ENCODE measurements around the gene CFAP97D2.

DNA sequence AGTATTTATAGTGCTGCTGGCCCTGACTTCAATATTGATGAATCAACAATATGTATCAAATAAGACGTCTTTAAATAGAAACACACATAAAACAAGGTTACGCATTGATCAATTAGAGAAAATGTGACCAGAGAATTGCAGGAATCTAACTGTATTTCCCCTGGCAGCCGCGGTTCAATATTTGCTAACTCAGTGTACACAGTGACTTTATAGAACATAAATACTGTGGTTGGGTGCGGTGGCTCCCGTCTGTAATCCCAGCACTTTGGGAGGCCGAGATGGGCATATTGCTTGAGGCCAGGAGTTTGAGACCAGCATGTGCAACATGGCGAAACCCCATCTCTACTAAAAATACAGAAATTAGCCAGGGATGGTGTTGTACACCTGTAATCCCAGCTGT lies 79.5 kb downstream of the CFAP97D2 start:
- TF ChIP-seq, protein P1, sequence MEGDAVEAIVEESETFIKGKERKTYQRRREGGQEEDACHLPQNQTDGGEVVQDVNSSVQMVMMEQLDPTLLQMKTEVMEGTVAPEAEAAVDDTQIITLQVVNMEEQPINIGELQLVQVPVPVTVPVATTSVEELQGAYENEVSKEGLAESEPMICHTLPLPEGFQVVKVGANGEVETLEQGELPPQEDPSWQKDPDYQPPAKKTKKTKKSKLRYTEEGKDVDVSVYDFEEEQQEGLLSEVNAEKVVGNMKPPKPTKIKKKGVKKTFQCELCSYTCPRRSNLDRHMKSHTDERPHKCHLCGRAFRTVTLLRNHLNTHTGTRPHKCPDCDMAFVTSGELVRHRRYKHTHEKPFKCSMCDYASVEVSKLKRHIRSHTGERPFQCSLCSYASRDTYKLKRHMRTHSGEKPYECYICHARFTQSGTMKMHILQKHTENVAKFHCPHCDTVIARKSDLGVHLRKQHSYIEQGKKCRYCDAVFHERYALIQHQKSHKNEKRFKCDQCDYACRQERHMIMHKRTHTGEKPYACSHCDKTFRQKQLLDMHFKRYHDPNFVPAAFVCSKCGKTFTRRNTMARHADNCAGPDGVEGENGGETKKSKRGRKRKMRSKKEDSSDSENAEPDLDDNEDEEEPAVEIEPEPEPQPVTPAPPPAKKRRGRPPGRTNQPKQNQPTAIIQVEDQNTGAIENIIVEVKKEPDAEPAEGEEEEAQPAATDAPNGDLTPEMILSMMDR (IDR thresholded peaks at IDR 0.05): no peak
- TF ChIP-seq ZFX (IDR thresholded peaks at IDR 0.05; ENCODE audit: borderline replicate concordance): no peak

Measured in 22Rv1 (cell line).